ENCODE results near the gene AHSP. TPM values are rescaled to one million over a fixed set of nuclear protein-coding genes. Genes with fewer than 3 reads are reported as not detected.
"Not testable (repeated sequence)": the region's sequence is repeated elsewhere in the genome, so short reads cannot be mapped to it uniquely, and the experiment has no call there.

AHSP gene
- polyA plus RNA-seq, 1 donor: 11.8 TPM

DNA sequence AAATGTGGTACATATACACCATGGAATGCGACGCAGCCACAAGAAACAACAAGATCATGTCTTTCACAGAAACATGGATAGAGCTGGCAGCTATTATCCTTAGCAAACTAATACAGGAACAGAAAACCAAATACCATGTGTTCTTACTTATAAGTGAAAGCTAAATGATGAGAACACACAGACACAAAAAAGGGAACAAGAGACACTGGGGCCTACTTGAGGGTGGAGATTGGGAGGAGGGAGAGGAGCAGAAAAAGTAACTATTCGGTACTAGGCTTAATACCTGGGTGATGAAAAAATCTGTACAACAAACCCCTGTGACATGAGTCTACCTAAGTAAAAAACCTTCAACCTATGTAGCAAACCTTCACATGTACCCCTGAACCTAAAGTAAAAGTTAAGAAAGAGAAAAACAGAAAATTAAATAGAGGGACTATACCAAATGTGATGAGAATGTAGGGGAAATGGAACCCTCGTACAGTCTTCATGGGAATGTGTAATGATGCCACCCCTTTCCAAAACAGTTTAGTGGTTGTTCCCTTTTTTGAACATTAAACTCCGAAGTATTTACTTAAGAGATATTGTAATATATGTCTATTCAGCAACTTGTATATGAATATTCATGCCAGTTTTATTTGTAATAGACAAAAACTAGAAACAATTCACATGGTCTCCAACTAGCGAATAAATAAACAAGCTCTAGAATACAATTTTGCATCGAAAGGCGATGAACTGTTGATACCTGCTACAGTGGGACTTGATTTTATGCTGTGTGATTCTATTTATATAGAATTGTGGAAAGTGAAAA, 33.9 kb downstream of the AHSP start:
- Histone ChIP-seq H3K9me3 (ENCODE audit: control insufficient read depth, low read depth, low read length) (no peaks in the 10 kb centered on the region), H3K4me3 (ENCODE audit: low read length) (no peak overlapping the region), H3K4me1 (ENCODE audit: control insufficient read depth, insufficient read depth, low read length) (no peaks in the 10 kb centered on the region), H3K27ac (ENCODE audit: low read length) (no peak overlapping the region), H3K36me3 (ENCODE audit: control insufficient read depth, insufficient read depth, low read length) (no peaks in the 10 kb centered on the region), H3K27me3 (ENCODE audit: control insufficient read depth, insufficient read depth, low read length) (peaks cover 8% of the 10 kb centered on the region)
- DNase-seq: no peak
- WGBS (ENCODE audit: insufficient coverage, low lambda C conversion rate): 83% methylated on average over 6 of the region's 8 CpGs

DNA sequence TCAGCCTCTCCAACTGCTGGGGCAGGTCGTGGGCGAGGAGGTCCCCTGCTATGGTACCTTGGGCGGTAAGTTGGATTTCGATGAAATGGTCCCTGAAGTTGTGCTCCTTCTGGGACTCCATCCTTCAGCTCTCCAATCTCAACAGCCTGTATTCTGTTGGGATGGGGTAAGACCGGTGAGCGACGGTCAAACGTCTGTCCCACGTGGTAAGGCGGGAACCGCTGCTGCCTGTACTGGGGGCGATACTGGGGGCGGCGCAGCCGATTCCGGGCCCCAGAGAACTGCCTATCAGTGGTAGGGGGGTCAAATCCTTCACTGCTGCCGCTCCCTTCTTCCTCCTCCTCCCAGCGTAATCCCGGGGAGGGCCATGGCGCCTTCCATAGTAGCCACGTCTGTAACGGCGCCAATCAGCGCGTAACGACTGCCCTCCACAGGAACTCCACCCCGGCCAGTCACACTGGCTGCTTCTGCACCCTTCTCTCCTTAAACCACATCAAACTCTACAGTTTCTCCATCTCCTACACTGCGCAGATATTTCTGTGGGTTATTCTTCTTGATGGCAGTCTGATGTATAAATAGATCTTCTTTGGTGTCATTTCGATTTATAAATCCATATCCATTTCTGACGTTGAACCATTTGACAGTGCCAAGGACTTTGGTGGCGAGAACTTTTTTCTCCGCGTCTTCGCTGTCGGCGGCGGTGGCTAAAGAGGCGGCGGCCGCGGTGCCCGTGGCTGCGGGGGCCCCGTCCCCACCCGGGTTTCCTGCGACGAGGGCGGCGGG, 41.1 kb downstream of the AHSP start:
- Histone ChIP-seq H3K36me3 (ENCODE audit: control insufficient read depth, insufficient read depth, low read length) (no peaks in the 10 kb centered on the region), H3K27ac (ENCODE audit: low read length) (no peak overlapping the region), H3K27me3 (ENCODE audit: control insufficient read depth, insufficient read depth, low read length) (peaks cover 30% of the 10 kb centered on the region), H3K4me3 (ENCODE audit: low read length) (no peak overlapping the region), H3K9me3 (ENCODE audit: control insufficient read depth, low read depth, low read length) (no peaks in the 10 kb centered on the region), H3K4me1 (ENCODE audit: control insufficient read depth, insufficient read depth, low read length) (no peaks in the 10 kb centered on the region)
- WGBS (ENCODE audit: insufficient coverage, low lambda C conversion rate): no CpG with 5 or more reads among the region's 49 CpGs
- DNase-seq: peak; percentile 17 to 45

DNA sequence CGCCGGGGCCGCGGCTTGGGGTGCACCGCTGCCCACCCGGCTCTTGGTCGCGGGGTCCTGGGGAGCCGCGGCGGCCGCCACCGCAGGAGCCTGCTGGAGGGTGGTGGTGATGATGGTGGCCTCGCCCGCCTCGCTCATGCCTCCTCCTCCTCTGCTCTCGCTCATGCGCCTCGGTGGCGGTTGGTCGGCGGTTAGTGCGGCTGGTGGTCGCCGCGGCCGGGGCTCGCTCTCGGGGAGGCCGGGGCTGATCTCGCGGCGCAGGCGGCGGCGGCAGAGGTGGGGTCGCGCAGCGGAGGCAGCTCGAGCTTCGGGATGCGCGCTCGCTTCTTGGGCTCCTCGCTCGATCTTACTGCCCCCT, 41.6 kb downstream of the AHSP start:
- H3K27me3 ChIP-seq (ENCODE audit: control insufficient read depth, insufficient read depth, low read length): peaks cover 30% of the 10 kb centered on the region
- H3K4me1 ChIP-seq (ENCODE audit: control insufficient read depth, insufficient read depth, low read length): no peaks in the 10 kb centered on the region
- H3K36me3 ChIP-seq (ENCODE audit: control insufficient read depth, insufficient read depth, low read length): no peaks in the 10 kb centered on the region
- DNase-seq: no peak
- no peak overlapping the region for H3K4me3 ChIP-seq (ENCODE audit: low read length)
- H3K9me3 ChIP-seq (ENCODE audit: control insufficient read depth, low read depth, low read length): no peaks in the 10 kb centered on the region
- H3K27ac ChIP-seq (ENCODE audit: low read length): no peak overlapping the region
- 8% methylated on average over 6 of the region's 46 CpGs for WGBS (ENCODE audit: insufficient coverage, low lambda C conversion rate)

DNA sequence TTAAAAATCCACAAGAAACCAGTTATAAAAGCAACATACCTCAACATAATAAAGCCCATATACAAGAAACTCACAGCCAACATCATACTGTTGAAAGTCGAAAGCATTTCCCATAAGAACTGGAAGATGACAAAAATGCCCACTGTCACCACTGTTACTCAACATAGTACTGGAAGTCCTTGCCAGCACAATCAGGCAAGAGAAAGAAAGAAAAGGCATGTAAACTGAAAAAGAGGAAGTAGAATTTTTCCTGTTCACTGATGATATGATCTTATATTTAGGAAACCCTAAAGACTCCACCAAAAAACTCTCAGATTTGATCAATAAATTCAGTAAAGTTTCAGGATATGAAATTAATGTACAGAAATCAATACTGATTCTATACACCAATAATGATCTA, 45.1 kb downstream of the AHSP start:
- Histone ChIP-seq H3K27ac (ENCODE audit: low read length) (no peak overlapping the region), H3K27me3 (ENCODE audit: control insufficient read depth, insufficient read depth, low read length) (peaks cover 22% of the 10 kb centered on the region), H3K9me3 (ENCODE audit: control insufficient read depth, low read depth, low read length) (no peaks in the 10 kb centered on the region), H3K4me3 (ENCODE audit: low read length) (no peak overlapping the region), H3K4me1 (ENCODE audit: control insufficient read depth, insufficient read depth, low read length) (no peaks in the 10 kb centered on the region), H3K36me3 (ENCODE audit: control insufficient read depth, insufficient read depth, low read length) (no peaks in the 10 kb centered on the region)
- DNase-seq: no peak
- 100% methylated on average over 1 of the region's 1 CpG for WGBS (ENCODE audit: insufficient coverage, low lambda C conversion rate)

DNA sequence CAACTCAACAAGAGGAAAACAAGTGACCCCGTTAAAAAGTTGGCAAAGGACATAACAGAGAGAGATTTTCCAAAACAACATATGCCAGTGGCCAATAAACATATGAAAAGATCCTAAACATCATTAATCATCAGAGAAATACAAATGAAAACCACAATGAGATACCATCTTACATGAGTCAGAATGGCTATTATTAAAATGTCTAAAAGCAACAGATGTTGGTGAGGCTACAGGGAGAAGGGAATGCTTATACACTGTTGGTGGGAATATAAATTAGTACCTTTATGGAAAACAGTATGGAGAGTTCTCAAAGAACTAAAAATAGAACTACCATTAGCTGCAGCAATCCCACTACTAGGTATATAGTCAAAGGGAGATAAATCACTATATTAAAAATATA, 46.5 kb downstream of the AHSP start:
- whole genome bisulfite sequencing (ENCODE audit: insufficient coverage, low lambda C conversion rate): no CpG with 5 or more reads among the region's 1 CpG
- H3K27me3 ChIP-seq (ENCODE audit: control insufficient read depth, insufficient read depth, low read length): peaks cover 11% of the 10 kb centered on the region
- not testable (repeated sequence) for H3K9me3 ChIP-seq (ENCODE audit: control insufficient read depth, low read depth, low read length); H3K27ac ChIP-seq (ENCODE audit: low read length); H3K36me3 ChIP-seq (ENCODE audit: control insufficient read depth, insufficient read depth, low read length); H3K4me1 ChIP-seq (ENCODE audit: control insufficient read depth, insufficient read depth, low read length); DNase-seq; H3K4me3 ChIP-seq (ENCODE audit: low read length)

DNA sequence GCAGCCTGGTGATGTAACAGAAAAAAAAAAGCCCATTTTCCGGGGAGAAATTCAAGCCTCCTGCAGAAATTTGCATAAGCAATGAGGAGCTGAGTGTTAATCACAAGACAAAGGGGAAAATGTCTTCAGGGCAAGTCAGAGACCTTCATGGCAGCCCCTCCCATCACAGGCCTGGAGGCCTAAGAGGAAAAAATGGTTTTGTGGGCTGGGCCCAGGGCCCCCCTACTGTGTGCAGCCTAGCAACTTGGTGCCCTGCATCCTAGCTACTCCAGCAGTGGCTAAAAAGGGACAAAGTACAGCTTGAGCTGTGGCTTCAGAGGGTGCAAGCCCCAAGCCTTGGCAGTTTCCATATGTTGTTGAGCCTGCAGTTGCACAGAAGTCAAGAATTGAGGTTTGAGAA, 49.7 kb downstream of the AHSP start:
- Histone ChIP-seq H3K4me1 (ENCODE audit: control insufficient read depth, insufficient read depth, low read length) (no peaks in the 10 kb centered on the region), H3K4me3 (ENCODE audit: low read length) (no peak overlapping the region), H3K27ac (ENCODE audit: low read length) (no peak overlapping the region), H3K27me3 (ENCODE audit: control insufficient read depth, insufficient read depth, low read length) (no peaks in the 10 kb centered on the region), H3K9me3 (ENCODE audit: control insufficient read depth, low read depth, low read length) (no peaks in the 10 kb centered on the region), H3K36me3 (ENCODE audit: control insufficient read depth, insufficient read depth, low read length) (no peaks in the 10 kb centered on the region)
- no CpG with 5 or more reads among the region's 1 CpG for WGBS (ENCODE audit: insufficient coverage, low lambda C conversion rate)
- no peak for DNase-seq

Other genes starting within 250 kb of the AHSP start
- 1.9 TPM for gene ITGAX, start 172.7 kb upstream of the AHSP start, polyA plus RNA-seq
- 0.03 TPM for gene ITGAD, start 134.6 kb upstream of the AHSP start, polyA plus RNA-seq
- gene COX6A2, start 99.5 kb upstream of the AHSP start, polyA plus RNA-seq: 7.8 TPM
- 1.5 TPM for gene ZNF843, start 85.1 kb upstream of the AHSP start, polyA plus RNA-seq
- 13.6 TPM for gene ARMC5, start 68.4 kb upstream of the AHSP start, polyA plus RNA-seq
- gene TGFB1I1, start 55.7 kb upstream of the AHSP start, polyA plus RNA-seq: 38.7 TPM
- 7.3 TPM for gene SLC5A2, start 44.8 kb upstream of the AHSP start, polyA plus RNA-seq
- gene RUSF1, start 19.5 kb upstream of the AHSP start, polyA plus RNA-seq: 99.1 TPM